Endothelial cell (in vitro differentiated cells): ENCODE results near the gene IZUMO4. TPM values are rescaled to one million over a fixed set of nuclear protein-coding genes. Genes with fewer than 3 reads are reported as not detected.

Source experiments
- DNase-seq: peaks from one replicate; pipeline ENCODE4 v3.0.0; 2021; ENCODE audit warnings: low spot score
- H3K27ac Mint-ChIP-seq: one replicate; pipeline ENCODE4 v1.8.0; 2021; ENCODE audit warnings: mixed read lengths, inconsistent platforms; ENCODE audit not compliant: unreplicated experiment
- H3K27me3 Mint-ChIP-seq: one replicate; pipeline ENCODE4 v1.8.0; 2021; ENCODE audit warnings: mild to moderate bottlenecking, moderate library complexity, mixed read lengths, inconsistent platforms; ENCODE audit not compliant: unreplicated experiment
- H3K36me3 Mint-ChIP-seq: one replicate; pipeline ENCODE4 v1.8.0; 2021; ENCODE audit warnings: mild to moderate bottlenecking, low read depth, mixed read lengths, inconsistent platforms; ENCODE audit not compliant: unreplicated experiment
- H3K4me1 Mint-ChIP-seq: one replicate; pipeline ENCODE4 v1.8.0; 2021; ENCODE audit warnings: mild to moderate bottlenecking, mixed read lengths, inconsistent platforms; ENCODE audit not compliant: unreplicated experiment
- H3K4me3 Mint-ChIP-seq: one replicate; pipeline ENCODE4 v1.8.0; 2021; ENCODE audit warnings: mild to moderate bottlenecking, mixed read lengths, inconsistent platforms; ENCODE audit not compliant: unreplicated experiment
- H3K9me3 Mint-ChIP-seq: one replicate; pipeline ENCODE4 v1.8.0; 2021; ENCODE audit warnings: mixed read lengths, inconsistent platforms; ENCODE audit not compliant: unreplicated experiment
- total RNA-seq: library from RNA; stranded (reverse); fragmentation: NEBNext Ultra II Directional; extraction: Animal tissue kit (Norgen Biotek cat#: 25700); gene quantifications from one replicate; pipeline ENCODE4 v1.2.1, GENCODE V29; 2021; ENCODE audit not compliant: unreplicated experiment
- TF ChIP-seq, protein P1 (sequence below): fragments of 200-600 bp; sonication (generic); IDR thresholded peaks from one replicate; pipeline ENCODE4 v1.5.0; 2021; ENCODE audit warnings: antibody characterized with exemption; ENCODE audit not compliant: unreplicated experiment

IZUMO4 gene
- total RNA-seq, 1 donor from 2014 or later: 8.9 TPM

DNA sequence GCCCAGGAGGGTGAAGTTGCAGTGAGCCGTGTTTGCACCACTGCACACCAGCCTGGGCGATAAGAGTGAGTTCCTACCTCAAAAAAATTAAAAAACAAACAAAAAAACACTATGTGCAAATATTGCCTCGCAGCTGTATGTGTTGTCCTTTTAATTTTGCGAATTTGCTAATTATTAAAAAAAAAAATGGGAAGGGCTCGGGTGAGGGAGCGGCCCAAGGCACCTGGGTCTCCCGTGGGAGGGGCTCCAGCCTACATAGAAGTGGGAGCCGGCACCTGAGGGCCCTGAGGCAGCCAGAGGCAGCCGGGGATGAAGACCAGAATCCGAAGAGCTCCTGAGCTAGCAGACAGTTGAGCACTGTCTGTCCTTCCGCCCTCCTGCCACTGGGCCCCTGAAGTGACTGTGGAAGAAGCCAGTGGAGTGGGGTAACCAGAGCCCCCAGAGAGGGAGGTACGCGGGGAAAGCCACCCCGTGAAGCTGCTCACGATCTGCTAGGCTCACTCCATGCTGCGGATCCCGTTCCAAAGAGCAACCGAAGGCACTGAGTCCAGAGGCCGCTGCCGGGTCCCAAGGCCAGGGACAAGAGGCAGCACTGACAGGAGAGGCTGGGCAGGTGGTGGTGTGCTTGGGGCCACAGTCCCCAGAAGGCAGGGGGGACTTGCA lies 6.5 kb downstream of the IZUMO4 start:
- H3K9me3 Mint-ChIP-seq: no peaks in the 10 kb centered on the region
- TF ChIP-seq, protein P1, sequence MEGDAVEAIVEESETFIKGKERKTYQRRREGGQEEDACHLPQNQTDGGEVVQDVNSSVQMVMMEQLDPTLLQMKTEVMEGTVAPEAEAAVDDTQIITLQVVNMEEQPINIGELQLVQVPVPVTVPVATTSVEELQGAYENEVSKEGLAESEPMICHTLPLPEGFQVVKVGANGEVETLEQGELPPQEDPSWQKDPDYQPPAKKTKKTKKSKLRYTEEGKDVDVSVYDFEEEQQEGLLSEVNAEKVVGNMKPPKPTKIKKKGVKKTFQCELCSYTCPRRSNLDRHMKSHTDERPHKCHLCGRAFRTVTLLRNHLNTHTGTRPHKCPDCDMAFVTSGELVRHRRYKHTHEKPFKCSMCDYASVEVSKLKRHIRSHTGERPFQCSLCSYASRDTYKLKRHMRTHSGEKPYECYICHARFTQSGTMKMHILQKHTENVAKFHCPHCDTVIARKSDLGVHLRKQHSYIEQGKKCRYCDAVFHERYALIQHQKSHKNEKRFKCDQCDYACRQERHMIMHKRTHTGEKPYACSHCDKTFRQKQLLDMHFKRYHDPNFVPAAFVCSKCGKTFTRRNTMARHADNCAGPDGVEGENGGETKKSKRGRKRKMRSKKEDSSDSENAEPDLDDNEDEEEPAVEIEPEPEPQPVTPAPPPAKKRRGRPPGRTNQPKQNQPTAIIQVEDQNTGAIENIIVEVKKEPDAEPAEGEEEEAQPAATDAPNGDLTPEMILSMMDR: no peak
- no peak for DNase-seq
- H3K4me1 Mint-ChIP-seq: peaks cover 2% of the 10 kb centered on the region
- H3K27ac Mint-ChIP-seq: no peak overlapping the region
- no peak overlapping the region for H3K4me3 Mint-ChIP-seq
- peaks cover 51% of the 10 kb centered on the region for H3K36me3 Mint-ChIP-seq
- peaks cover 15% of the 10 kb centered on the region for H3K27me3 Mint-ChIP-seq

DNA sequence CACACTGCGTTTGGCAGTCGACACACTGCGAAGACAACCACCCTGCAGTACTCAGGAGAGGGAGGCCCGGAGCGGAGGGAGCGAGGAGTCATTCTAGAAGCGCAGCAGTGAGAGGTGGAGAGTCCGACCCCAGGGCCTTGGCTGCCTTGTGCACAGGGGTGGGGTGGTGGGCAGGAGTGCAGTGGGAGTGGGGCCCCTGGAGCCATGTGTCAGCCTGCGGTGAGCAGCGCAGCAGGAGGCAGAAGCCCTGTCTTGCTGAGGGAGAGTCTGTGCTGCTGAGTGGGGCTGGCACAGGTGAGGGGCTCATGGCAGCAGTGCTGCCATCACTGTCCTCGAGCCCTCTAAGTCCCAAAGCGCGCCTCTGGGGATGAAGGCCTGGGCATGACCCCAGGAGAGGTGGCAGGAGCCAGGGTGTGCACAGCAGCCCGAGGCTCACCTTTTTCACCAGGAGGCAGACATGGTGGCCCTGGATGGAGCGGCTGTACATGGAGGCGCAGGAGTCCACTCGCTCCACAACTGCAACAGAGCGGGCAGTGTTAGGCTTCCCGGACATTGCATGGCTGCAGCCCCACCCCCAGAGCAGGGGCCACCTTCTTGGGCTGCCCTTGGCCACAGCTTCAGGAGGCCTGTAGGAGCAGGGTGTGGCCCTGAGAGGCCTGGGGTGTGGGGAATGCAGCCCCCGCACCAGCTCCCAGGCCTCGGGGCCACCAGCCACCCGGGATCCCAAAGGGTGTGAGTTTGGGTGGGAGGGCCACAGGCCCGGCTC lies 11.7 kb downstream of the IZUMO4 start:
- Mint-ChIP-seq H3K27ac (no peak overlapping the region), H3K36me3 (peaks cover 63% of the 10 kb centered on the region), H3K9me3 (no peaks in the 10 kb centered on the region), H3K4me3 (peak overlapping the region; percentile 79), H3K27me3 (peaks cover 19% of the 10 kb centered on the region), H3K4me1 (peaks cover 2% of the 10 kb centered on the region)
- TF ChIP-seq, protein P1: no peak
- DNase-seq: no peak

DNA sequence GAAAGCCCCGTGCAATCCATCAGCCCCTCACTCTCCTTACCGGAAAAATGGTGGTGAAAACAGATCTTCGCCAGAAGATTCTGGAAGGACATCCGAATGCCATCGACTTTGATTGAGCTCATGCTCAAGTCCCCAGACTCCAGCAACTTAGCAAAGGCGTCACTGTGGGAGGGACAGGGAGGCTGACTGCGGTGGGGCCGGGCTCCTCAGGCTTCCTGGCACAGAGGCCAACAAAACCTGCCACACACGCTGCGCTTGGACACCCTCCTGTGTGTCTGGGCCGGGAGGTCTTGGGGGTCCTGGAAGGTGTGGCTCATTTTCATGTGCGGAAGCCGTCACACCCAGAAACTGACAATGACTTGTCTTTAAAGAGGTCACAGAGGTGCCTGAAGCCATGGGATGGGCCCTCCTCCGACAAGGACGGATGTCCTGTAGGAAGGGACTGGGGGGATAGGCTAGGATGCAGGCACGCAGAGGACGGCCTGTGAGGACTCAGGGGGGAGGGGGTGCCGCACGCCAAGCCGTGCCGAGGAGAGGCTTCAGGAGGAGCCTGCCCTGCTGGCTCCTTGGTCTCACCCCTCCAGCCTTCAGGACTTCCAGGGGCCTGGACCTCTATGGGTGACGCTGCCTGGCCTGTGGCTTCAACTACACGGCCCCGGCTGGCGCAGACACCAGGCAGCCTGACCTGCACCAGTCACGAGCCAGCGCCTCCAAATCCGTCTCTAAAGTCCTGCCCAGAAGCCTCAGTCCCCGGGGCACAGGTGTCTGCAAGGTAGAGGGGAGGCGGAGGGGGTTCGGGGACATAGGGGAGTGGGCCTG lies 12.5 kb downstream of the IZUMO4 start:
- DNase-seq: no peak
- H3K36me3 Mint-ChIP-seq: peaks cover 60% of the 10 kb centered on the region
- H3K4me3 Mint-ChIP-seq: peak overlapping the region; percentile 53
- TF ChIP-seq, protein P1: no peak
- peaks cover 14% of the 10 kb centered on the region for H3K27me3 Mint-ChIP-seq
- no peak overlapping the region for H3K27ac Mint-ChIP-seq
- peaks cover under 1% of the 10 kb centered on the region for H3K4me1 Mint-ChIP-seq
- H3K9me3 Mint-ChIP-seq: no peaks in the 10 kb centered on the region

DNA sequence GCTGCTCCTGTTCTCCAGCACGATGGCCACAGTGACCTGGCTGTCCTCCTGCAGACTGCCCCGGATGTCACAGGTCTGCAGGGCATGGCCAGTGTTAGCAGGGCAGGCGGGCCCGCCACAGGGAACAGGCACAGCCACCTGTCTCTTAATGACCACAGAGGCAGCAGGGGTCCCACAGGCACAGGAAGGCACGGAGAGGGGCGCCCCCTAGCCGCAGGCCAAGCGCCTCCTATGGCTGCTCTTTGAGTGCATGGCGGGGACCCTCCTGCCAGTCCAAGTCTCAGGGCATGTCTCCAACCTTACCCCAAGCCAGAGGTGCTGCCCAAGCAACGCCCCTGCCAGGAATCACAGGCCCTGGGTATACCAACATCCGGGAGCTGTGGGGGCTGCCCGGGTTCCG lies 14.1 kb downstream of the IZUMO4 start:
- H3K4me3 Mint-ChIP-seq: no peak overlapping the region
- H3K27ac Mint-ChIP-seq: no peak overlapping the region
- H3K27me3 Mint-ChIP-seq: peaks cover 13% of the 10 kb centered on the region
- H3K4me1 Mint-ChIP-seq: no peaks in the 10 kb centered on the region
- no peak for DNase-seq
- H3K9me3 Mint-ChIP-seq: no peaks in the 10 kb centered on the region
- peaks cover 56% of the 10 kb centered on the region for H3K36me3 Mint-ChIP-seq
- TF ChIP-seq, protein P1: no peak
